Caco-2 (cell line): ENCODE data around the gene MGA. TPM values are rescaled to one million over a fixed set of nuclear protein-coding genes. Genes with fewer than 3 reads are reported as not detected.

Experiments
- BruUV-seq: library from RNA; stranded (reverse); fragments of 400-500 nt; replicated peaks from 2 replicates; lab custom pipeline; 2021; lab: Mats Ljungman, UMichigan
- CTCF ChIA-PET: fragments of 300-600 bp; sonication (Branson Sonifier 250); formaldehyde crosslinking; loops from one replicate; lab custom pipeline; 2022; ENCODE audit warnings: antibody characterized with exemption; lab: Charles Lee
- POLR2A ChIA-PET: fragments of 300-600 bp; sonication (Branson Sonifier 250); formaldehyde crosslinking; loops from one replicate; lab custom pipeline; 2022; ENCODE audit warnings: antibody characterized with exemption; lab: Charles Lee
- DNase-seq, 2 experiments: peaks; one replicate each; pipeline versions ENCODE4 v3.0.0 to v3.0.0-alpha.2; 2020 to 2022
- H3K27me3 ChIP-seq: replicated peaks from 2 replicates; pipeline ENCODE4 v1.6.0; 2011; ENCODE audit warnings: low read length; ENCODE audit not compliant: control insufficient read depth, insufficient read depth
- H3K36me3 ChIP-seq: 2 replicates; pipeline ENCODE4 v1.5.1; 2011; ENCODE audit warnings: low read length; ENCODE audit not compliant: control insufficient read depth, insufficient read depth
- H3K4me1 ChIP-seq: fragments of 250-450 bp; sonication (Bioruptor Pico); 2 replicates; pipeline ENCODE4 v1.5.1; 2020; ENCODE audit warnings: mild to moderate bottlenecking
- H3K4me3 ChIP-seq: 2 replicates; pipeline ENCODE4 v1.5.1; 2011; ENCODE audit warnings: low read depth, mild to moderate bottlenecking, control low read depth, low read length
- H3K9me3 ChIP-seq: fragments of 250-450 bp; sonication (Bioruptor Pico); 2 replicates; pipeline ENCODE4 v1.5.1; 2020; ENCODE audit warnings: mild to moderate bottlenecking, moderate library complexity
- H3K27ac Mint-ChIP-seq: one replicate; pipeline ENCODE4 v1.8.0; 2022; ENCODE audit warnings: mixed read lengths; ENCODE audit not compliant: unreplicated experiment
- H3K27me3 Mint-ChIP-seq: one replicate; pipeline ENCODE4 v1.8.0; 2022; ENCODE audit warnings: mixed read lengths; ENCODE audit not compliant: insufficient read depth, unreplicated experiment
- H3K36me3 Mint-ChIP-seq: one replicate; pipeline ENCODE4 v1.8.0; 2022; ENCODE audit warnings: mild to moderate bottlenecking, mixed read lengths; ENCODE audit not compliant: insufficient read depth, unreplicated experiment
- H3K4me1 Mint-ChIP-seq: one replicate; pipeline ENCODE4 v1.8.0; 2022; ENCODE audit warnings: low read depth, mixed read lengths; ENCODE audit not compliant: unreplicated experiment
- H3K4me3 Mint-ChIP-seq: one replicate; pipeline ENCODE4 v1.8.0; 2022; ENCODE audit warnings: mild to moderate bottlenecking, moderate library complexity, mixed read lengths; ENCODE audit not compliant: unreplicated experiment
- H3K9me3 Mint-ChIP-seq: one replicate; pipeline ENCODE4 v1.8.0; 2022; ENCODE audit warnings: mixed read lengths; ENCODE audit not compliant: unreplicated experiment
- intact Hi-C: fragments of 100-400 bp; cut with micrococcal nuclease; formaldehyde crosslinking; loops from one replicate; pipeline ENCODE4 v1.10.0; 2022; ENCODE audit not compliant: unreplicated experiment
- total RNA-seq: library from RNA; stranded (reverse); gene quantifications from 2 replicates; pipeline ENCODE4 v1.2.3, GENCODE V29; 2022
- TF ChIP-seq, protein P1 (sequence below), 2 experiments: fragments of 200-600 bp in 1 of 2; IDR thresholded peaks; 1 replicate in 1 of 2; 2 replicates in 1 of 2; pipeline versions ENCODE4 v1.5.1 to v1.8.0; 2011 to 2022; ENCODE audit warnings: antibody characterized with exemption in 1 of 2, control low read depth in 1 of 2, inconsistent platforms in 1 of 2, low read depth in 1 of 2, low read length in 1 of 2, mild to moderate bottlenecking in 1 of 2, moderate library complexity in 1 of 2; ENCODE audit not compliant: insufficient read depth in 1 of 2, severe bottlenecking in 1 of 2, unreplicated experiment in 1 of 2

MGA gene
- total RNA-seq, 1 experiment from 2014 or later = 59.6 TPM

DNA sequence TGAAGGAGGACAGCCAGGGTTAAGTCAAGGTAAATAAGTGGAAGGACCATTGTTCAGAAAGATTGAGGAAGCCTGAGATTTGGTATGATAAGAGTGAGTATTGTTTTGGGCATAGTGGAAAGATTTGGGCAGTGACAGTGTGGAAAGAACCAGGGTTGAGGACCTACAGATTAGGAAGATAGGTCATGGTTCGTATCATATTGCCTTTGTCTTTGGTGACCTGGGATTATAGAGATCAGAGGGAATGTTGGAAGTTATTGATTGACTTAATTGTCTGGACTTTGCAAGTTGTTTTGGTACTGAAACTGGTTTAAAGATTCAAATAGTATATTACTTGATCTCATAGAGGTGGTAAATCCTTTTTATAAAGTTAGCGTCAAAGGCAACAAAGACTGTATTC, 23.1 kb upstream of the MGA start:
- no peaks in the 10 kb centered on the region for H3K27me3 Mint-ChIP-seq
- TF ChIP-seq, protein P1, sequence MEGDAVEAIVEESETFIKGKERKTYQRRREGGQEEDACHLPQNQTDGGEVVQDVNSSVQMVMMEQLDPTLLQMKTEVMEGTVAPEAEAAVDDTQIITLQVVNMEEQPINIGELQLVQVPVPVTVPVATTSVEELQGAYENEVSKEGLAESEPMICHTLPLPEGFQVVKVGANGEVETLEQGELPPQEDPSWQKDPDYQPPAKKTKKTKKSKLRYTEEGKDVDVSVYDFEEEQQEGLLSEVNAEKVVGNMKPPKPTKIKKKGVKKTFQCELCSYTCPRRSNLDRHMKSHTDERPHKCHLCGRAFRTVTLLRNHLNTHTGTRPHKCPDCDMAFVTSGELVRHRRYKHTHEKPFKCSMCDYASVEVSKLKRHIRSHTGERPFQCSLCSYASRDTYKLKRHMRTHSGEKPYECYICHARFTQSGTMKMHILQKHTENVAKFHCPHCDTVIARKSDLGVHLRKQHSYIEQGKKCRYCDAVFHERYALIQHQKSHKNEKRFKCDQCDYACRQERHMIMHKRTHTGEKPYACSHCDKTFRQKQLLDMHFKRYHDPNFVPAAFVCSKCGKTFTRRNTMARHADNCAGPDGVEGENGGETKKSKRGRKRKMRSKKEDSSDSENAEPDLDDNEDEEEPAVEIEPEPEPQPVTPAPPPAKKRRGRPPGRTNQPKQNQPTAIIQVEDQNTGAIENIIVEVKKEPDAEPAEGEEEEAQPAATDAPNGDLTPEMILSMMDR (IDR thresholded peaks at IDR 0.05; ENCODE audit: insufficient read depth in 1 of 2, low read depth in 1 of 2, low read length in 1 of 2, severe bottlenecking in 1 of 2, unreplicated experiment in 1 of 2) = no peak
- CTCF ChIA-PET = no interaction called here
- Histone ChIP-seq H3K4me3 (no peak overlapping the region), H3K4me1 (peaks cover 28% of the 10 kb centered on the region), H3K36me3 (no peaks in the 10 kb centered on the region), H3K27me3 (no peaks in the 10 kb centered on the region), H3K9me3 (no peaks in the 10 kb centered on the region)
- POLR2A ChIA-PET = no interaction called here
- peaks cover 25% of the 10 kb centered on the region for H3K4me1 Mint-ChIP-seq
- H3K27ac Mint-ChIP-seq = peak overlapping the region; percentile 5
- H3K4me3 Mint-ChIP-seq = no peak overlapping the region
- H3K9me3 Mint-ChIP-seq = no peaks in the 10 kb centered on the region
- TSS peak; percentile 9 for BruUV-seq
- intact Hi-C loops = no loop called here
- peaks cover 23% of the 10 kb centered on the region for H3K36me3 Mint-ChIP-seq
- no peak for DNase-seq

DNA sequence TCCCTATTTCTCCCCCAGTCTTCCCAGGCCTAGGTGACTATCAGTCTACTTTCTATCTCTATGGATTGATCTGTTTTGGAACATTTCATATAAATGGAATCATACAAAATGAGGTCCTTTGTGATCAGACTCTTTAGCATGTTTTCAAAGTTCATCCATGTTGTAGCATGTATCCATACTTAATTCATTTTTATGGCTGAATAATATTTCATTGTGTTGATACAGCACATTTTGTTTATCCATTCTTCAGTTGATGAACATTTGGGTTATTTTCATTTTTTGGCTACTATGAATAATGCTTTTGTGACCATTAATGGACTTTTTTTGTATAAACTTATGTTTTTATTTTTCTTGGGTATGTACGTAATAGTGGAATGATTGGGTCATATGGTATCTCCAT, 19.2 kb upstream of the MGA start:
- Mint-ChIP-seq H3K4me1 (peaks cover 11% of the 10 kb centered on the region), H3K9me3 (no peaks in the 10 kb centered on the region), H3K36me3 (peaks cover 17% of the 10 kb centered on the region), H3K4me3 (no peak overlapping the region), H3K27ac (no peak overlapping the region), H3K27me3 (no peaks in the 10 kb centered on the region)
- Histone ChIP-seq H3K27me3 (no peaks in the 10 kb centered on the region), H3K36me3 (no peaks in the 10 kb centered on the region), H3K9me3 (no peaks in the 10 kb centered on the region), H3K4me1 (peaks cover 11% of the 10 kb centered on the region), H3K4me3 (no peak overlapping the region)
- no peak for DNase-seq
- ChIA-PET CTCF (no interaction called here), POLR2A (no interaction called here)
- TF ChIP-seq, protein P1 (IDR thresholded peaks at IDR 0.05; ENCODE audit: insufficient read depth in 1 of 2, low read depth in 1 of 2, low read length in 1 of 2, severe bottlenecking in 1 of 2, unreplicated experiment in 1 of 2) = no peak
- intact Hi-C loops = no loop called here
- no TSS peak for BruUV-seq

DNA sequence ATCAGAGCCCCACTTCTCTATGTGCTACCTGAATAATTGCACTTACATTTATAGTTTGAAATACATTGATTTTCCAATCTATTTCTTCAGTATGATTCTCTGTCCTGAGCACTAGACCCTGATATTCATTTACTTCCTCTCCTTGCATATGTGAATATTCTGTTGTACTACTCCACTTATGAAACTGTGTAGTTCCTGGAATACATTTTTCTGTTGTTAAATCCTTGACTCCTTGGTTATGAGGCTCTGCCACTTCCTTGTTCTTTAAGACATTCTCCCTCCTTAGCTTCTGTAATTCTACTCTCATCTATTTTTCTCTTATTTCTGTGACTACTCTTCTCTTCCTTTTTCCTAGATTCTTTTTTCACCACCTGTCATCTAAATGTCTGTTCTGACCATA, 12.9 kb upstream of the MGA start:
- no peaks in the 10 kb centered on the region for H3K9me3 Mint-ChIP-seq
- Histone ChIP-seq H3K36me3 (no peaks in the 10 kb centered on the region), H3K27me3 (no peaks in the 10 kb centered on the region), H3K4me1 (peaks cover 9% of the 10 kb centered on the region; the same call in 1 of the 2 replicates), H3K9me3 (peaks cover 6% of the 10 kb centered on the region; the same call in 1 of the 2 replicates), H3K4me3 (no peak overlapping the region)
- no peaks in the 10 kb centered on the region for H3K4me1 Mint-ChIP-seq
- no peak overlapping the region for H3K4me3 Mint-ChIP-seq
- no TSS peak for BruUV-seq
- CTCF ChIA-PET = no interaction called here
- H3K27ac Mint-ChIP-seq = no peak overlapping the region
- H3K36me3 Mint-ChIP-seq = no peaks in the 10 kb centered on the region
- TF ChIP-seq, protein P1 (IDR thresholded peaks at IDR 0.05; ENCODE audit: insufficient read depth in 1 of 2, low read depth in 1 of 2, low read length in 1 of 2, severe bottlenecking in 1 of 2, unreplicated experiment in 1 of 2) = no peak
- POLR2A ChIA-PET = interaction anchor here (0.5 to 1.4 kb wide), 2 partner anchors 26 to 42 kb away, joined by 3 to 4 read pairs; no protein-coding TSS in a partner anchor
- H3K27me3 Mint-ChIP-seq = no peaks in the 10 kb centered on the region
- intact Hi-C loops = no loop called here
- no peak for DNase-seq
